HFFc6 (cell line): ENCODE results near the gene LRRK1. TPM values are rescaled to one million over a fixed set of nuclear protein-coding genes. Genes with fewer than 3 reads are reported as not detected.

Source experiments
- DNase-seq: peaks from one replicate; pipeline ENCODE4 v3.0.0-alpha.2; 2018
- H3K27ac Mint-ChIP-seq: 2 replicates; pipeline ENCODE4 v1.8.0; 2020; ENCODE audit warnings: mild to moderate bottlenecking, mixed read lengths
- H3K27me3 Mint-ChIP-seq: 2 replicates; pipeline ENCODE4 v1.8.0; 2021; ENCODE audit warnings: mild to moderate bottlenecking, moderate library complexity, mixed read lengths; ENCODE audit not compliant: insufficient read depth
- H3K36me3 Mint-ChIP-seq: 2 replicates; pipeline ENCODE4 v1.8.0; 2021; ENCODE audit warnings: low read depth, mixed read lengths
- H3K4me1 Mint-ChIP-seq: 2 replicates; pipeline ENCODE4 v1.8.0; 2020; ENCODE audit warnings: low read depth, mixed read lengths
- H3K4me3 Mint-ChIP-seq: 2 replicates; pipeline ENCODE4 v1.8.0; 2020; ENCODE audit warnings: mild to moderate bottlenecking, moderate library complexity, mixed read lengths
- H3K9me3 Mint-ChIP-seq: 2 replicates; pipeline ENCODE4 v1.8.0; 2020; ENCODE audit warnings: mild to moderate bottlenecking, mixed read lengths
- CTCF ChIP-seq: fragments of 200-600 bp; sonication (generic); IDR thresholded peaks from 2 replicates; pipeline ENCODE4 v1.5.0; 2021; ENCODE audit warnings: antibody characterized with exemption, mild to moderate bottlenecking
- total RNA-seq, 6 experiments: library from RNA; stranded (reverse); fragmentation: NEBNext Ultra II Directional; extraction: Animal tissue kit (Norgen Biotek cat#: 25700); gene quantifications; 2 replicates in 1 of 6; 3 replicates in 5 of 6; pipeline ENCODE4 v1.2.3, GENCODE V29; 2021

LRRK1 gene
- total RNA-seq, 6 experiments from 2014 or later, result 11.4 to 14.8 (median 13.5) TPM

- H3K4me3 Mint-ChIP-seq, result no peak overlapping the region
- peaks cover 5% of the 10 kb centered on the region for H3K4me1 Mint-ChIP-seq
- H3K36me3 Mint-ChIP-seq, result peaks cover 5% of the 10 kb centered on the region
- no peak for DNase-seq
- peaks cover 5% of the 10 kb centered on the region; the same call in 1 of the 2 replicates for H3K27me3 Mint-ChIP-seq
- TF ChIP-seq CTCF, result no peak
- peaks cover 6% of the 10 kb centered on the region for H3K9me3 Mint-ChIP-seq
- H3K27ac Mint-ChIP-seq, result no peak overlapping the region
Measured at GRCh38 chr15:101100118-101100517, 181.0 kb downstream of the LRRK1 start.

GRCh38 chr15:101100593-101101442 is 181.7 kb downstream of the LRRK1 start:
- H3K4me1 Mint-ChIP-seq, result peaks cover 12% of the 10 kb centered on the region
- no peak for DNase-seq

GRCh38 chr15:101101676-101102075 is 182.5 kb downstream of the LRRK1 start:
- Mint-ChIP-seq H3K27me3 (peaks cover under 1% of the 10 kb centered on the region; the same call in 1 of the 2 replicates), H3K36me3 (peaks cover 5% of the 10 kb centered on the region), H3K27ac (no peak overlapping the region), H3K4me1 (peaks cover 17% of the 10 kb centered on the region), H3K4me3 (no peak overlapping the region), H3K9me3 (peaks cover 6% of the 10 kb centered on the region)
- TF ChIP-seq CTCF, result no peak
- no peak for DNase-seq

More at GRCh38 chr15:101100593-101101442, 181.7 kb downstream of the LRRK1 start:
- no peak overlapping the region for H3K4me3 Mint-ChIP-seq
- peaks cover 3% of the 10 kb centered on the region; the same call in 1 of the 2 replicates for H3K27me3 Mint-ChIP-seq
- peaks cover 5% of the 10 kb centered on the region for H3K36me3 Mint-ChIP-seq
- peaks cover 6% of the 10 kb centered on the region for H3K9me3 Mint-ChIP-seq
- H3K27ac Mint-ChIP-seq, result no peak overlapping the region
- TF ChIP-seq CTCF, result peak; percentile 18; the same call in 1 of the 2 replicates

- H3K4me3 Mint-ChIP-seq, result no peak overlapping the region
- no peak overlapping the region for H3K27ac Mint-ChIP-seq
- peaks cover 5% of the 10 kb centered on the region for H3K36me3 Mint-ChIP-seq
- no peak for DNase-seq
- no peaks in the 10 kb centered on the region for H3K27me3 Mint-ChIP-seq
- H3K9me3 Mint-ChIP-seq, result peaks cover 6% of the 10 kb centered on the region
- TF ChIP-seq CTCF, result no peak
- peaks cover 17% of the 10 kb centered on the region for H3K4me1 Mint-ChIP-seq
Measured at GRCh38 chr15:101102746-101103145, 183.6 kb downstream of the LRRK1 start.

- peaks cover 5% of the 10 kb centered on the region for H3K36me3 Mint-ChIP-seq
- peaks cover 6% of the 10 kb centered on the region for H3K9me3 Mint-ChIP-seq
- no peak overlapping the region for H3K4me3 Mint-ChIP-seq
- no peak for DNase-seq
- H3K4me1 Mint-ChIP-seq, result peaks cover 17% of the 10 kb centered on the region
- no peak overlapping the region for H3K27ac Mint-ChIP-seq
- no peaks in the 10 kb centered on the region for H3K27me3 Mint-ChIP-seq
- no peak for TF ChIP-seq CTCF
Measured at GRCh38 chr15:101103598-101103997, 184.4 kb downstream of the LRRK1 start.
